Left lobe of liver (tissue), 2 donors: Measurements from ENCODE around the gene SELE. TPM values are rescaled to one million over a fixed set of nuclear protein-coding genes. Genes with fewer than 3 reads are reported as not detected.

Experiments used
- ATAC-seq: fragments of 200-7000 bp; cut with Tn5 transposase; one replicate; pipeline ENCODE4 v1.9.1; 2020; ENCODE audit warnings: mild to moderate bottlenecking, moderate library complexity
- DNase-seq: peaks from one replicate; pipeline ENCODE4 v3.0.0-alpha.2; 2020; ENCODE audit warnings: low spot score
- total RNA-seq: library from RNA; stranded (reverse); gene quantifications from one replicate; pipeline ENCODE4 v1.2.1, GENCODE V29; 2021
- donor health status: DM: no; HTN: no; CAD: no; lungs with moderate emphysema.
- donor health status: DM: no; HTN: yes; CAD: no.

Gene SELE, protein sequence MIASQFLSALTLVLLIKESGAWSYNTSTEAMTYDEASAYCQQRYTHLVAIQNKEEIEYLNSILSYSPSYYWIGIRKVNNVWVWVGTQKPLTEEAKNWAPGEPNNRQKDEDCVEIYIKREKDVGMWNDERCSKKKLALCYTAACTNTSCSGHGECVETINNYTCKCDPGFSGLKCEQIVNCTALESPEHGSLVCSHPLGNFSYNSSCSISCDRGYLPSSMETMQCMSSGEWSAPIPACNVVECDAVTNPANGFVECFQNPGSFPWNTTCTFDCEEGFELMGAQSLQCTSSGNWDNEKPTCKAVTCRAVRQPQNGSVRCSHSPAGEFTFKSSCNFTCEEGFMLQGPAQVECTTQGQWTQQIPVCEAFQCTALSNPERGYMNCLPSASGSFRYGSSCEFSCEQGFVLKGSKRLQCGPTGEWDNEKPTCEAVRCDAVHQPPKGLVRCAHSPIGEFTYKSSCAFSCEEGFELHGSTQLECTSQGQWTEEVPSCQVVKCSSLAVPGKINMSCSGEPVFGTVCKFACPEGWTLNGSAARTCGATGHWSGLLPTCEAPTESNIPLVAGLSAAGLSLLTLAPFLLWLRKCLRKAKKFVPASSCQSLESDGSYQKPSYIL
- total RNA-seq: 0.93 TPM

DNA sequence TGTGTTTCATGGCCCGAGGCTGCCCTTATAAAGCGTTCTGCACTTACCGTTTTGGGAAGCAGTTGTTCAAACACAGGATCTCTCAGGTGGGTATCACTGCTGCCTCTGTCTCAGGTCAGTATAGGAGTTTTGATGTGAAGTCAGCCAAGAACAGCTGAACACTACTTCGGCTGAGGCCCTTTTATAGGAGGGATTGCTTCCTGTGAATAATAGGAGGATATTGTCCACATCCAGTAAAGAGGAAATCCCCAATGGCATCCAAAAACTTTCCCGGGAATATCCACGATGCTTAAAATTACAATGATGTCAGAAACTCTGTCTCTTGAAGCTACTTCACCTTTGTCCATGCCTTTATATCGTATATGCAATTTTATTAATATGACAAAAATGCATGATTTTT is at the start of gene SELE:
TSS of gene SELE (minus strand) at position 156 of the 400 bp plus-strand sequence. CDS start 467 bp downstream, outside the sequence.
- no peak for ATAC-seq
- no peak for DNase-seq

GRCh38 chr1:169782596-169782995 is 48.7 kb upstream of the SELE start:
- ATAC-seq: no peak

GRCh38 chr1:169779970-169780369 is 46.1 kb upstream of the SELE start:
- no peak for DNase-seq
- no peak for ATAC-seq

More at GRCh38 chr1:169782596-169782995, 48.7 kb upstream of the SELE start:
- DNase-seq: no peak

DNA sequence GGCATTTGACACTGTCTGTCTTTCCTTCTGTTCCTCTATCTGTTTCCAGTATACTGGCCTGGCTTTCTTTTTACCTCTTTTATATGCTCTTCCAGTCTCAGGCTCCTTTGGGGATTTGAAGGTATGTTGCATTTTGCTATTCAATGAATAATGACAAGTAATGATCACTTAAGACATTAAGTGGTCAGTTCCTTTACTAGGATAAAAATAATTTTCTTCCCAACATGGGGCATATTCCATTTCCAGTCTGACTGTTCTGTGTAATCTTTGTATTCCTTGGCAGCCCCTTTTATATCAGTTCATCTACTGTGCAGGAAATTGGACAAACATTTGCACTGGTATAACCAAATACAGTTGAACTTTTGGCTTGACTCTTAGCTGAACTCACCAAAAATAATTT is 45.3 kb upstream of the SELE start:
- ATAC-seq: no peak

DNA sequence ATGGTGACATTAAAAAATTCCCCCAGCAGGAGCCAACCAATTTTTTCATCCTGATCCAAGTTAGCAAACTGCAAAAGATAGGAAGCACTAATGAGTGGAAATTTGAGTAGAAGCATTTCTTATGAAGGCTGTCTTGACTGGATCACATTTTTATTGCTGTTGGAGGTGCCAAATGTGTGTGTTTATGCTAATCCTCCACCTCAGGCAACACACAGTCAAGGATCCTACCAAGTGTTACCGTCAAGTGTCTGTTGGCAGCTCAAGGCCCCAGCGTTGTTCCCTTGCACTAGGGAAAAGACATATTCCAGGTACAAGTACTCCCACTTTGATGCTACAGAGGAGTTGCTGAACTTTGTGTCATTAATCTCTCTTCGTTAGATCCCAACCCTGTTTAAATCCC is 42.6 kb upstream of the SELE start:
- DNase-seq (no peak), ATAC-seq (no peak)

More for the DNA sequence above, 45.3 kb upstream of the SELE start:
- DNase-seq: no peak

- ATAC-seq (peak; percentile 52), DNase-seq (no peak)
Observed at GRCh38 chr1:169768161-169768560, 34.3 kb upstream of the SELE start.

- DNase-seq: no peak
Observed at GRCh38 chr1:169765580-169766331, 31.9 kb upstream of the SELE start.

DNA sequence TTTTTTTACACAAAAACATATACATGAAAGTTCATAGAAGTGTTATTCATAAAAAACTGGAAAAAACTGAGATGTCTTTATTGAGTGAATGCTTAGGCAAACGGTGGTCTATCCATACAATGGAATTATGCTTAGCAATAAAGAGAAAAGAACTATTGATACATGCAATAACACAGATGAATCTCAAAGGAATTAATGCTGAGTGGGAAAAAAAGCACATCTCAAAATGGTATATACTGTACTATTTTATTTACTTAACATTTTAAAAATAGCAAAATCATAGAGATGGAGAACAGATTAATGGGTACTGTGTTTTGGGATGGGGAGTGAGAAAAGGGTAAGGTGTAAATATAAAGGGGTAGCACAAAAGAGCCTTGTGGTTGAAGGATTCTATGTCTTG is 31.0 kb upstream of the SELE start:
- no peak for ATAC-seq
- no peak for DNase-seq

More at GRCh38 chr1:169765580-169766331, 31.9 kb upstream of the SELE start:
- ATAC-seq: peak; percentile 84

DNA sequence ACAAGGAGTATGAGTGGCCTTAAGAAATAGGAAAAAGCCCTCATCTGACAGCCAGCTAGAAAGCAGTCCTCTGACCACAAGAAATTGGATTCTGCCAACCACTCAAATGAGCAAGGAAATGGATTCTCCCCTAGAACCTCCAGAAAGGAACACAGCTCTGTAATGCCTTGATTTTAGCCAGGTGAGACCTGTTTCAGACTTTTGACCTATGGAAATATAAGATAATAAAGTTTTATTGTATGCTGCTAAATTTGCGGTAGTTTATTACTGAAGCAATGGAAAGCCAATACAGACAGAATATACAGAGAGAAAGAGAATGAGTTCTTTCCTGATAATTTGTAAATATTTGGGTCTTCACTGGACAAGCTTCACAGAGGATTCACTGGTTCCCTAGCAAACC is 28.8 kb upstream of the SELE start:
- DNase-seq (no peak), ATAC-seq (no peak)

GRCh38 chr1:169759038-169759437 is 25.2 kb upstream of the SELE start:
- DNase-seq (no peak), ATAC-seq (no peak)

GRCh38 chr1:169753549-169753948 is 19.7 kb upstream of the SELE start:
- DNase-seq (no peak), ATAC-seq (no peak)

GRCh38 chr1:169750041-169750440 is 16.2 kb upstream of the SELE start:
- no peak for ATAC-seq
- no peak for DNase-seq

DNA sequence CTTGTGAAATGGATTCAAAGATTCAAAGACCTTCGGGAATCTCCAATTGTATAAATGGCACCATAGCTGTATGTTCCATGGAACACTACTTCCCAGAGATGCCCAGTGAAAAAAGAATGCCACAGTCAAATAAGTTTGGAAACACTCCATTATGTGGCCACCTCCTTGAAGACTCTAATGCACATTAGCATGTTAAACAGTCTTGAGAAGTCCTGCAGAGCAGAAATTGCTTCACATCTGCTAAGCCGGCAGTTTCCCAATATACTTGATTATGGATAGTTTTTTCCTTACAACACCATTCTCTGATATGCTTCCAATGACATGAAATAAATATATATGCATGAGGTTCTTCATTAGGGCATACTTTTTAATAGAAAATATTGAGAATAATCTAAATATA is 12.7 kb upstream of the SELE start:
- ATAC-seq: no peak
- no peak for DNase-seq

GRCh38 chr1:169745015-169745861 is 11.4 kb upstream of the SELE start:
- DNase-seq (peak; percentile 77), ATAC-seq (peak; percentile 92)

DNA sequence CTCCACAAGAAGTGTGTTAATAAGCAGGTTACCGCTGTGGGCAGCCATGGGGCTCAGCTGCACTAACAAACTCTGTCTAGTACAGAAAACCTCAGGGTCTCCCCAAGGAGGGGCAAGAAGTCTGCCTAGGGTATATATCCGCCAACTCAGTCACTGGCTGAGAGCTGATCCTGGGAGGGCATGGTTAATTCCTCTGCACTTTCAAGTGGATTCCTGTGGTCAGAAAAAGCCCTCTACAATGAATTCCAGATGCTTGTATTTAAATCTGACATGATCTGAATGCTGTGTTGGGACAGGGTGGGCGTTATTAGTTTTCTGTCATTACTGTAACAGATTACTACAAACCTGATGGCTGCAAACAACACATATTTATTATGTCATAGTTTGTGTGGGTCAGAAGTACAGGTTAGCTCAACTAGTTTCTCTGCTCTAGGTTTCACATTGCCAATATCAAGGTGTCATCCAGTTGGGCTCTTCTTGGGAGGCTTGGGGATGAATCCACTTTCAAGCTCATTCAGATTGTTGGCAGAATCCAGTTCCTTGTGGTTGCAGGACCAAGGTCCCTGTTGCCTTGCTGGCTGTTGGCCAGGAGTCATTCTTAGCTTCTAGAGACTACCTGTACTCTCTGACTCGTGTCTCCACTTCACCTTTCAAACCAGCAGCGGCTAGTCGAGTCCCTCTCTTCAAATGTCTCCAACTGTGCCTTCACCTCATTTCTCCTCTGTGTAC is 8.0 kb upstream of the SELE start:
- no peak for DNase-seq
- ATAC-seq: no peak

GRCh38 chr1:169739980-169740379 is 6.1 kb upstream of the SELE start:
- no peak for DNase-seq

DNA sequence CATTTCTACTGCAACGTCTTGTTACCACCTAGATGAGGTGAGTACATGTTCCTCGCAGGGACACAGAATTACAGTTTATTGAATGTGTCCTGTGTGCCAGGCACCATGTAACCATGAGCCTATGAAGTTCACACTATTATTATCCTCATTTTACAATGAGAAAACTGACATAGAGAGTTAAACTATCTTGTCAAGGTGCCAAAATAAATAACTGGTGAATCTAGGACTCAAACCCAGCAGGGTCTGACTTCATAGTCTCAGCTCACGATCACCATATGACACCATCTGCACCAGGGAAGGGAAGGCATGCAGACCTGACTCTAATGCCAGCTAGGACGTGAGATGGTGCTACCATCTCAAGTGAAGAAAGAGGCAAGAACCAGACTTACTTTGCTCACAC is 2.4 kb downstream of the SELE start:
- no peak for DNase-seq
- no peak for ATAC-seq

More at GRCh38 chr1:169739980-169740379, 6.1 kb upstream of the SELE start:
- ATAC-seq: no peak

DNA sequence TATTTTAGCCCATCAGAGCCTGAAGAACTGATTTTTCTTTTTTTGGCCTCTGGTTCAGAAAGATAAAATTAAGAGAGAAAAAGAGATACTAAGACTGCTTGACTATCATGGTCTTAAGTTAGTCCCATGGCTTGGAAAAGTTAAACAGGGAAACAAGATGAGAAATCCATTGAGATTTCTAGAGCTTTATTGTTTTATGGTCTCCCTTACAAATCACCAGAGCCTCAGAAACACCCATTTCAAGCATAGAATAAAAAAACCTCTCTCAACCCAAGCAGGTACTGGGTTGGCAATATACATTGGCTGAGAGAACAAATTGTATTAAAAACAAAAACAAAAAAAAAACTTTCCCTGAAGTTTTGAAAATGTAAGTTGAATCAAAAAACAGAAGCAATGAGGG is 3.9 kb downstream of the SELE start:
- ATAC-seq: no peak
- DNase-seq: no peak

GRCh38 chr1:169727307-169727706 is 6.6 kb downstream of the SELE start:
- peak; percentile 59 for DNase-seq
- peak; percentile 75 for ATAC-seq

DNA sequence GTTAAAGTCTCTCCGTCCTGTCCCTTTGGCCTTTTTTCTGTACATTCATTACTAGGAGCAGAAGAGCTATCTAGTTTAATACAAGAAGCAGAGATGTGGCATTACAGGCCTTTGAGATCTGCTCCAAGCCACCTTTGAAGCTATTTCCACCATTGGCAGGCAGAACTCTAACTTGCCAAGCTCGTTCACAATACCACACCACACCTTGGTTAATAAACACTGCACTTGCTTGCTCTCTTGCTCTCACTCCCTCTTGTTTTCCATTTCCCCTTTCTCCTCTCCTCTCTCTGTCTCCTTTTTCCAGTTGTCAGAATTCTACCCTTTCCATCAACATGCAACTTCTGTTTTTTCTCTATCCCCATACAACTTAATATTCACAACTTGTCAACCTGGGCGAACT is 7.0 kb downstream of the SELE start:
- peak; percentile 54 for ATAC-seq
- no peak for DNase-seq
